Pancreas (tissue), 10 donors: ENCODE results near the gene CNPY3. TPM values are rescaled to one million over a fixed set of nuclear protein-coding genes. Genes with fewer than 3 reads are reported as not detected.

Experiments
- ATAC-seq, 4 donors: fragments of 200-7000 bp; cut with Tn5 transposase; one replicate each; pipeline versions ENCODE4 v1.8.0 to v1.9.1; 2020; ENCODE audit warnings: mild to moderate bottlenecking in 4 of 4, moderate library complexity in 4 of 4
- DNase-seq, 6 donors: peaks; one replicate each; pipeline ENCODE4 v3.0.0-alpha.2; 2020
- FAIRE-seq: peaks from 2 replicates; lab custom pipeline; 2012; peaks lifted over from hg19 to GRCh38; lab: Jason Lieb, UNC
- H3K27ac ChIP-seq, 4 donors: fragments of 200-600 bp; sonication (generic); 1 replicate in 3 of 4; 2 replicates in 1 of 4; pipeline versions ENCODE4 v1.5.0 to v1.8.0; 2020
- H3K27me3 ChIP-seq, 4 donors: fragments of 200-600 bp; one replicate each; pipeline ENCODE4 v1.8.0; 2021
- H3K36me3 ChIP-seq, 3 donors: fragments of 200-600 bp; sonication (generic) in 1 of 3; one replicate each; pipeline versions ENCODE4 v1.5.0 to v1.8.0; 2020 to 2021
- H3K4me1 ChIP-seq, 3 donors: fragments of 200-600 bp; one replicate each; pipeline ENCODE4 v1.8.0; 2021
- H3K4me3 ChIP-seq, 4 donors: fragments of 200-600 bp; sonication (generic) in 2 of 4; one replicate each; pipeline versions ENCODE4 v1.5.0 to v1.8.0; 2020 to 2021
- H3K9me3 ChIP-seq, 4 donors: fragments of 200-600 bp; one replicate each; pipeline ENCODE4 v1.8.0; 2021
- WGBS, 2 donors: extraction: QIAGEN DNeasy Blood & Tissue Kit; methylation state at CpG; one replicate each; pipeline ENCODE4 v1.1.7; 2013; 5-methylcytosine and 5-hydroxymethylcytosine counted together
- intact Hi-C, 3 donors: fragments of 100-400 bp; cut with DNase I; formaldehyde crosslinking; loops; one replicate each; pipeline versions ENCODE4 v1.11.1 to v1.14.2; 2022
- polyA plus RNA-seq, 2 donors: library from polyadenylated mRNA; stranded (reverse); fragments of 200-250 nt; gene quantifications; one replicate each; pipeline ENCODE4 v1.2.3, GENCODE V29; 2013
- total RNA-seq, 6 donors: library from RNA; stranded (reverse); fragmentation: NEBNext Ultra II Directional in 4 of 6; extraction: Animal tissue kit (Norgen Biotek cat#: 25700) in 4 of 6; gene quantifications; one replicate each; pipeline versions ENCODE4 v1.2.1 to v1.2.4, GENCODE V29; 2021 to 2023
- TF ChIP-seq, protein P1 (sequence below), 4 donors: fragments of 200-600 bp; sonication (generic) in 3 of 4; IDR thresholded peaks; one replicate each; pipeline versions ENCODE4 v1.5.0 to v1.8.0; 2021; ENCODE audit warnings: antibody characterized with exemption in 4 of 4
- donor health status: healthy with polysubstance abuse.
- donor health status: DM: no; HTN: no; CAD: no; lungs with moderate emphysema.
- donor health status: DM: no; HTN: no; CAD: no.
- donor health status: control.
- donor health status: control.
- donor health status: Bipolar disorder and iron deficiency.
- donor health status: DM: yes; HTN: yes; CAD: no.
- donor health status: DM: no; HTN: no; CAD: no.
- donor health status: DM: no; HTN: no; CAD: no.
- donor health status: DM: yes; HTN: yes; CAD: no.

The CNPY3 gene
- total and polyA plus RNA-seq, 8 donors, result 28.3 to 59.7 (median 38.1) TPM

DNA sequence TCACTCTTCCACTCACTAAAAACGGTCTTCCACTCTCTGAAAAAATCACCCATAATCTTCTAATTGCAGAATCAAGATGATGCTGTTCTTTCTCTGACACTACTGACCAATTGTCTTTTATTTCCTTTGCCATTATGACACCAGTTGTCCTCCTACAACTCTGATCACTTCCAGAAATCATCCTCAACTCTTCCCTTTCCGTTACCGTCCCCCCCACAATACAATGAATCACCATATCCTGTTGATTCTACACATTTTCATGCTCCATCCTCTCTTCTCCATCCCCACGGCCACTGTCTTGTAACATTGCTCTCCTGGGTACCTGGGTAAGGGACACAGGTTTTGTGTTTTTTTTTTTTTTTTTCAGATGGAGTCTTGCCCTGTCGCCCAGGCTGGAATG is 52.6 kb downstream of the CNPY3 start:
- Histone ChIP-seq H3K36me3 (no peaks in the 10 kb centered on the region), H3K4me1 (peaks cover 0 to 28% (median 0%) of the 10 kb centered on the region in 3 donors), H3K4me3 (no peak overlapping the region), H3K27me3 (no peaks in the 10 kb centered on the region), H3K9me3 (no peaks in the 10 kb centered on the region), H3K27ac (no peak overlapping the region)
- WGBS, 2 donors, result 88% methylated on average over 5 of the region's 5 CpGs
- DNase-seq, result no peak
- ATAC-seq, result no peak
- no peak for FAIRE-seq
- TF ChIP-seq, protein P1, sequence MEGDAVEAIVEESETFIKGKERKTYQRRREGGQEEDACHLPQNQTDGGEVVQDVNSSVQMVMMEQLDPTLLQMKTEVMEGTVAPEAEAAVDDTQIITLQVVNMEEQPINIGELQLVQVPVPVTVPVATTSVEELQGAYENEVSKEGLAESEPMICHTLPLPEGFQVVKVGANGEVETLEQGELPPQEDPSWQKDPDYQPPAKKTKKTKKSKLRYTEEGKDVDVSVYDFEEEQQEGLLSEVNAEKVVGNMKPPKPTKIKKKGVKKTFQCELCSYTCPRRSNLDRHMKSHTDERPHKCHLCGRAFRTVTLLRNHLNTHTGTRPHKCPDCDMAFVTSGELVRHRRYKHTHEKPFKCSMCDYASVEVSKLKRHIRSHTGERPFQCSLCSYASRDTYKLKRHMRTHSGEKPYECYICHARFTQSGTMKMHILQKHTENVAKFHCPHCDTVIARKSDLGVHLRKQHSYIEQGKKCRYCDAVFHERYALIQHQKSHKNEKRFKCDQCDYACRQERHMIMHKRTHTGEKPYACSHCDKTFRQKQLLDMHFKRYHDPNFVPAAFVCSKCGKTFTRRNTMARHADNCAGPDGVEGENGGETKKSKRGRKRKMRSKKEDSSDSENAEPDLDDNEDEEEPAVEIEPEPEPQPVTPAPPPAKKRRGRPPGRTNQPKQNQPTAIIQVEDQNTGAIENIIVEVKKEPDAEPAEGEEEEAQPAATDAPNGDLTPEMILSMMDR (IDR thresholded peaks at IDR 0.05), result no peak
- intact Hi-C loops, result no loop called here

DNA sequence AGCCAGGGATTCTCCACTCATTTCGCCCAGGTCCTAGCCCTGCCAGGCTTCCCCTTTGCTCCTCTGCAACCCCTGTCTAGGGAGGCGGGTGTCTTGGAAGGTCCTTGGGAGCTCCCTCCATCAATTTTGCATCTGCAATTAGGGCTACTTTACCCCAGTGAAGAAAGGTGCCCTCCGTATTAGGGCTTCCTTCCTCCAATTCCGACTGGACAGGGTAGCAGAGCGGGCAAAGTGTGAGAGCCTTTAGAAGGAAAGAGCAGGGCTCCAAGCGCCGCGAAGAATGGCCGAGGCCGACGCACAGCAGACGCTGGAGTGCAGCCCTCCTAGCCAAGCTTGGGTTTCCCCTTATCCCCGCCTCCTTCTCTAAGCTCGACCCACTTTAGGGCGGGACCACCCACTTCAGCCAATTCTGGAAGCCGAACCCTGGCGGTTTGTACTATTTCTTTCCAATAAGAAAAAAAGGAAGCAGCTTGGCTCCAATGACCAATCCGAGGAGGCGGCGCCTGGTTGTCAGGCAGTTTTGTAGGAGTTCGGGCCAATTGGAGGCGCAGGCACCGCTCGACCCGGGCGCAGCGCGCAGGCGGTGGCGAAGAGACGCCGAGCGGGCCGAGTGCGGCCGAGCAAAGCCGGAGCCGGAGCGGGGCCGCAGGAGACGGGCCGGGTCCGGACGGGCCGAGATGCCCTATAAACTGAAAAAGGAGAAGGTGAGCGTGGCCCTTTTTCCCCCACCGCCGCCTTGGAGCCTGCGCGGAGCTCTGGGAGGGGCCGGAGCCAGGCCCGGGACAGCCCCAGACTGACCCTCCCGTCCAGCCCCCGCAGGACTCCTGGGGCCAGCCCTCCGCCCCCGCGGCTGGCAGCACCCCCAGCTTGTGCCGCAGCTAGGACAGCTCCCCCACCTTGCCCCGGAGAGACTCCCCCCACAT is 55.0 kb downstream of the CNPY3 start, which contains the start of gene PPP2R5D:
Gene PPP2R5D, plus strand, starts transcription at position 570 of the 923 bp plus-strand sequence. Its CDS starts 108 bp downstream, at position 678.
- Histone ChIP-seq H3K36me3 (no peaks in the 10 kb centered on the region), H3K4me3 (peak within 1 kb of the TSS; percentile 81 to 94 (median 89)), H3K27ac (peak within 1 kb of the TSS; percentile 48 to 76 (median 67)), H3K9me3 (no peaks in the 10 kb centered on the region), H3K27me3 (no peaks in the 10 kb centered on the region), H3K4me1 (peaks cover 0 to 14% (median 0%) of the 10 kb centered on the region in 3 donors)
- intact Hi-C loops, result no loop called here
- peak; percentile 87 for FAIRE-seq
- 1% methylated on average over 50 to 59 of the region's 59 CpGs for WGBS, 2 donors
- peak; percentile 94 to 96 (median 95) for ATAC-seq
- peak; percentile 90 to 98 (median 97) for DNase-seq
- TF ChIP-seq, protein P1 (IDR thresholded peaks at IDR 0.05), result no peak

- Histone ChIP-seq H3K36me3 (no peaks in the 10 kb centered on the region), H3K27ac (no peak overlapping the region), H3K4me1 (peaks cover 0 to 8% (median 0%) of the 10 kb centered on the region in 3 donors), H3K27me3 (no peaks in the 10 kb centered on the region), H3K4me3 (peak overlapping the region; percentile 81 to 94 (median 89)), H3K9me3 (no peaks in the 10 kb centered on the region)
- no peak for DNase-seq
- WGBS, 2 donors, result 8% methylated on average over 13 of the region's 13 CpGs
- ATAC-seq, result peak in 1 of 4 donors; percentile 4
- TF ChIP-seq, protein P1 (IDR thresholded peaks at IDR 0.05), result no peak
- intact Hi-C loops, result no loop called here
- no peak for FAIRE-seq
Measured at GRCh38 chr6:42984924-42985475, 55.7 kb downstream of the CNPY3 start.

DNA sequence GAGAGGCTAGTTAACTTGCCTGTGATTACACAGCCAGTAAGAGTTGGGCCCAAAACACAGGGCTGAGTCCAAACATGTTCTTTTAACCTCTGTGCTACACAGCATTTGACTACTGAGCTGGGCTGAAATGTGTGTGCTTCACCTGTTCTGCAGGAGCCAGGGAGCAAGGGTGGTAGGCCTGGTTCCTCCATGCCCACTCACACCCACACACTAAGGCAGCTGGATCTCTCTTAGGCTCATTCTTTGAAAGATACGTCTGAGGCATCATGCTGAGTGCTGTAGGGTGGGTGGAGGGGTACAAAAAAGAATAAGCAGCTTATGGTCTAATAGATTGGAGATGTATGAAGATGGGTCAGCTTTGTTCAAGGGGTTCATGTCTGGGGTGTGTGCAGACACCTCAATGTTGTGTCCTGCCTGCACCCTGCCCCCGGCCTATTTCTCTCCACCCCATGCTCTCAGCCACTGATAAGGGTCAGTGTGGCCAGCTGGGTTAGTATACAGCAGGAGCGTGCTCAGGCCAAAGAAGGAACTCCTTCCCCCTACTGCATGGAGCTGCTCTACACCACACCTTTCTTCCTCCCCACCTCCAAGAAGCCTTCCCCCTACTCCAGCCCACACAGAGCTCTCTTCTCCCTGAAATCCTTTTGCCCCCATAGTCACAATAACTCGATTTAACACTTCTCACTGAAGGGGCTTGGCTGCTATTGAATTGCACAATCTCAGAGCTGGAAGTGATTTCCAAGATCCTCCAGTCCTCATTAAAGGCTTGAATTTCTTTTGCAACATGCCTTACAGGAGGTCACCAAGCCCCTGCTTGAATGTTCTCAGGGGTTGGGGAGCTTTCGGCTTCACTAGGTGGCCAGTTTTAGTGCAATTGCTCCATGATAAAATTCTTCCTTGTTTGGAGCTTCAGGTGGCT is 58.5 kb downstream of the CNPY3 start:
- H3K27ac ChIP-seq, result no peak overlapping the region

More for the DNA sequence above, 58.5 kb downstream of the CNPY3 start:
- FAIRE-seq, result no peak
- no peak for DNase-seq
- H3K36me3 ChIP-seq, result no peaks in the 10 kb centered on the region
- TF ChIP-seq, protein P1 (IDR thresholded peaks at IDR 0.05), result no peak
- no peak overlapping the region for H3K4me3 ChIP-seq
- no peaks in the 10 kb centered on the region for H3K27me3 ChIP-seq
- 56 to 69% methylated on average over 5 of the region's 5 CpGs for WGBS, 2 donors
- intact Hi-C loops, result no loop called here
- H3K4me1 ChIP-seq, result peaks cover 0 to 7% (median 0%) of the 10 kb centered on the region in 3 donors
- H3K9me3 ChIP-seq, result no peaks in the 10 kb centered on the region
- ATAC-seq, result no peak
